Activated CD8-positive, alpha-beta T cell treated with anti-CD3 and anti-CD28 coated beads, Interleukin-2, amount 10 ng/mL, durations not matched to agents 7 days and 5 days (primary cell): Measurements from ENCODE around the gene OSBPL3. TPM values are rescaled to one million over a fixed set of nuclear protein-coding genes. Genes with fewer than 3 reads are reported as not detected.

ENCODE experiments used
- ATAC-seq: fragments of 150-1000 bp; cut with Tn5 transposase; one replicate; pipeline ENCODE4 v1.10.0; 2021; ENCODE audit warnings: moderate library complexity
- CTCF ChIA-PET: fragments of 350-600 bp; sonication (Branson Sonifier 250); formaldehyde crosslinking; loops from one replicate; lab custom pipeline; 2021; ENCODE audit warnings: antibody characterized with exemption; lab: Charles Lee
- POLR2A ChIA-PET: fragments of 350-600 bp; sonication (Branson Sonifier 250); formaldehyde crosslinking; loops from one replicate; lab custom pipeline; 2021; ENCODE audit warnings: antibody characterized with exemption; lab: Charles Lee
- DNase-seq: peaks from one replicate; pipeline ENCODE4 v3.0.0-alpha.2; 2020
- H3K27ac Mint-ChIP-seq: one replicate; pipeline ENCODE4 v1.8.0; 2021; ENCODE audit warnings: mild to moderate bottlenecking, mixed read lengths
- H3K27me3 Mint-ChIP-seq: one replicate; pipeline ENCODE4 v1.8.0; 2021; ENCODE audit warnings: low read depth, mixed read lengths
- H3K36me3 Mint-ChIP-seq: one replicate; pipeline ENCODE4 v1.8.0; 2021; ENCODE audit warnings: low read depth, mixed read lengths
- H3K4me1 Mint-ChIP-seq: one replicate; pipeline ENCODE4 v1.8.0; 2021; ENCODE audit warnings: low read depth, mixed read lengths
- H3K4me3 Mint-ChIP-seq: one replicate; pipeline ENCODE4 v1.8.0; 2021; ENCODE audit warnings: mild to moderate bottlenecking, mixed read lengths
- H3K9me3 Mint-ChIP-seq: one replicate; pipeline ENCODE4 v1.8.0; 2022; ENCODE audit warnings: mixed read lengths; ENCODE audit not compliant: insufficient read depth
- total RNA-seq, 2 experiments: library from RNA; stranded (reverse); gene quantifications; one replicate each; pipeline ENCODE4 v1.2.3, GENCODE V29; 2021

The OSBPL3 gene
- total RNA-seq, 2 experiments from 2014 or later: 73.0 to 83.0 TPM

- Mint-ChIP-seq H3K36me3 (no peaks in the 10 kb centered on the region), H3K9me3 (no peaks in the 10 kb centered on the region), H3K4me3 (no peak overlapping the region), H3K4me1 (peaks cover 4% of the 10 kb centered on the region), H3K27me3 (peaks cover 54% of the 10 kb centered on the region), H3K27ac (no peak overlapping the region)
- CTCF ChIA-PET: interaction anchor here (1.7 kb wide), 1 partner anchor 331 kb away, joined by 4 read pairs; no protein-coding TSS in a partner anchor
- POLR2A ChIA-PET: no interaction called here
- ATAC-seq (no peak), DNase-seq (no peak)
Measured at GRCh38 chr7:24762771-24763170, 217.2 kb downstream of the OSBPL3 start.

- DNase-seq (no peak), ATAC-seq (no peak)
- H3K9me3 Mint-ChIP-seq: no peaks in the 10 kb centered on the region
- peaks cover 59% of the 10 kb centered on the region for H3K27me3 Mint-ChIP-seq
- peaks cover 13% of the 10 kb centered on the region for H3K4me1 Mint-ChIP-seq
- POLR2A ChIA-PET: no interaction called here
- H3K4me3 Mint-ChIP-seq: no peak overlapping the region
- no peak overlapping the region for H3K27ac Mint-ChIP-seq
- CTCF ChIA-PET: no interaction called here
- no peaks in the 10 kb centered on the region for H3K36me3 Mint-ChIP-seq
Measured at GRCh38 chr7:24760968-24761367, 219.0 kb downstream of the OSBPL3 start.

GRCh38 chr7:24757353-24758275, 222.4 kb downstream of the OSBPL3 start, which contains the start of gene GSDME:
TSS of gene GSDME (minus strand) at chr7:24757464. CDS start at chr7:24749774, 7,690 bp downstream.
- Mint-ChIP-seq H3K27me3 (peaks cover 52% of the 10 kb centered on the region), H3K9me3 (no peaks in the 10 kb centered on the region), H3K4me1 (peaks cover 30% of the 10 kb centered on the region), H3K36me3 (no peaks in the 10 kb centered on the region), H3K4me3 (peak within 1 kb of the TSS; percentile 81), H3K27ac (peak within 1 kb of the TSS; percentile 67)
- POLR2A ChIA-PET: interaction anchor here (0.5 to 1.0 kb wide), 2 partner anchors 17 to 224 kb away, joined by 3 to 4 read pairs; no protein-coding TSS in a partner anchor
- CTCF ChIA-PET: interaction anchor here (0.9 to 1.0 kb wide), 2 partner anchors 14 to 181 kb away, joined by 3 read pairs; no protein-coding TSS in a partner anchor
- DNase-seq: peak; percentile 41
- ATAC-seq: peak; percentile 81

GRCh38 chr7:24756545-24757352, 223.2 kb downstream of the OSBPL3 start:
- Mint-ChIP-seq H3K9me3 (no peaks in the 10 kb centered on the region), H3K4me1 (peaks cover 30% of the 10 kb centered on the region), H3K4me3 (peak overlapping the region; percentile 81), H3K27ac (peak overlapping the region; percentile 67), H3K36me3 (no peaks in the 10 kb centered on the region), H3K27me3 (peaks cover 57% of the 10 kb centered on the region)
- ChIA-PET CTCF (interaction anchor here (0.8 to 2.2 kb wide), 6 partner anchors 14 to 424 kb away, joined by 3 to 17 read pairs (median 3); no protein-coding TSS in a partner anchor), POLR2A (interaction anchor here (1.1 kb wide), 1 partner anchor 12 kb away, joined by 3 read pairs; no protein-coding TSS in a partner anchor)
- DNase-seq (peak; percentile 33), ATAC-seq (peak; percentile 32)

- CTCF ChIA-PET: interaction anchor here (0.7 to 2.2 kb wide), 7 partner anchors 9 to 425 kb away, joined by 3 to 17 read pairs (median 3); no protein-coding TSS in a partner anchor
- peak; percentile 37 for DNase-seq
- H3K27ac Mint-ChIP-seq: peak overlapping the region; percentile 67
- POLR2A ChIA-PET: interaction anchor here (1.1 kb wide), 1 partner anchor 13 kb away, joined by 3 read pairs; no protein-coding TSS in a partner anchor
- H3K27me3 Mint-ChIP-seq: peaks cover 48% of the 10 kb centered on the region
- ATAC-seq: peak; percentile 59
- peak overlapping the region; percentile 81 for H3K4me3 Mint-ChIP-seq
- no peaks in the 10 kb centered on the region for H3K9me3 Mint-ChIP-seq
- peaks cover 30% of the 10 kb centered on the region for H3K4me1 Mint-ChIP-seq
- no peaks in the 10 kb centered on the region for H3K36me3 Mint-ChIP-seq
Measured at GRCh38 chr7:24755541-24756407, 224.2 kb downstream of the OSBPL3 start.

GRCh38 chr7:24754906-24755506, 225.0 kb downstream of the OSBPL3 start:
- Mint-ChIP-seq H3K36me3 (no peaks in the 10 kb centered on the region), H3K4me3 (no peak overlapping the region), H3K27me3 (peaks cover 43% of the 10 kb centered on the region), H3K9me3 (no peaks in the 10 kb centered on the region), H3K4me1 (peaks cover 30% of the 10 kb centered on the region), H3K27ac (peak overlapping the region; percentile 2)
- POLR2A ChIA-PET: no interaction called here
- ATAC-seq: no peak
- no peak for DNase-seq
- CTCF ChIA-PET: interaction anchor here (1.3 to 2.2 kb wide), 3 partner anchors 66 to 344 kb away, joined by 4 to 17 read pairs (median 4); no protein-coding TSS in a partner anchor

GRCh38 chr7:24752073-24752800, 227.7 kb downstream of the OSBPL3 start:
- Mint-ChIP-seq H3K27ac (no peak overlapping the region), H3K27me3 (peaks cover 24% of the 10 kb centered on the region), H3K36me3 (no peaks in the 10 kb centered on the region), H3K4me3 (no peak overlapping the region), H3K9me3 (no peaks in the 10 kb centered on the region), H3K4me1 (peaks cover 25% of the 10 kb centered on the region)
- DNase-seq (no peak), ATAC-seq (no peak)
- POLR2A ChIA-PET: no interaction called here
- CTCF ChIA-PET: interaction anchor here (1.2 to 1.6 kb wide), 2 partner anchors 9 to 34 kb away, joined by 3 read pairs; no protein-coding TSS in a partner anchor

GRCh38 chr7:24751484-24751883, 228.5 kb downstream of the OSBPL3 start:
- no peak for ATAC-seq
- H3K4me3 Mint-ChIP-seq: no peak overlapping the region
- H3K36me3 Mint-ChIP-seq: no peaks in the 10 kb centered on the region
- DNase-seq: no peak
- H3K27ac Mint-ChIP-seq: no peak overlapping the region
- peaks cover 21% of the 10 kb centered on the region for H3K27me3 Mint-ChIP-seq
- ChIA-PET CTCF (interaction anchor here (0.7 to 1.6 kb wide), 3 partner anchors 9 to 34 kb away, joined by 3 read pairs; no protein-coding TSS in a partner anchor), POLR2A (no interaction called here)
- H3K4me1 Mint-ChIP-seq: peaks cover 22% of the 10 kb centered on the region
- no peaks in the 10 kb centered on the region for H3K9me3 Mint-ChIP-seq

GRCh38 chr7:24750441-24751055, 229.4 kb downstream of the OSBPL3 start:
- CTCF ChIA-PET: interaction anchor here (1.0 to 1.6 kb wide), 4 partner anchors 8 to 347 kb away, joined by 3 read pairs; no protein-coding TSS in a partner anchor
- Mint-ChIP-seq H3K9me3 (no peaks in the 10 kb centered on the region), H3K27me3 (peaks cover 17% of the 10 kb centered on the region), H3K4me1 (peaks cover 12% of the 10 kb centered on the region), H3K4me3 (no peak overlapping the region), H3K27ac (no peak overlapping the region), H3K36me3 (no peaks in the 10 kb centered on the region)
- POLR2A ChIA-PET: no interaction called here
- no peak for DNase-seq
- ATAC-seq: no peak
